Activated T-helper 1 cell treated with Interleukin-2 at 50 U/mL for 16 hours (primary cell): ENCODE data around the gene NSF.

Experiments used
- DNase-seq: peaks from one replicate; pipeline ENCODE4 v3.0.0-alpha.2; 2020; ENCODE audit warnings: low read depth

NSF gene

DNA sequence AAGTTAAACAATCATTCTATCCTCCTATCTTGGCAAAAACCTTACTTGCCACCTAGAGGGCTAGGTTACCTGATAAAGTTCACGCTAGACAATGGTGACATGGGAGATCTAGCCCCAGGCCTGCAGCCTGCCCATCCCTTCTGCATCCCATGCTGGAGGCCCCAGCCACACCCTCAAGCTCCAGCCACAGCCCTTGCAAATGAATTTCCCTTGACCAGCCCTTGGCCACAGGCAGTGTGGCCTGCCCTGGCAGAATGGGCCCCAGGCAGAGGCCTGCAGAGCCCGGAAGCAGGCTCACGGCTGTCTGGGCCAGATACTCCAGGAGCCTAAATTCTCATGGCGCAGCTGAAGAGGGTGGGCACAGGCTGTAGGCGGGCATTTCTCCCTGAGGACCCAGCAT, 213.1 kb downstream of the NSF start:
- DNase-seq = no peak

DNA sequence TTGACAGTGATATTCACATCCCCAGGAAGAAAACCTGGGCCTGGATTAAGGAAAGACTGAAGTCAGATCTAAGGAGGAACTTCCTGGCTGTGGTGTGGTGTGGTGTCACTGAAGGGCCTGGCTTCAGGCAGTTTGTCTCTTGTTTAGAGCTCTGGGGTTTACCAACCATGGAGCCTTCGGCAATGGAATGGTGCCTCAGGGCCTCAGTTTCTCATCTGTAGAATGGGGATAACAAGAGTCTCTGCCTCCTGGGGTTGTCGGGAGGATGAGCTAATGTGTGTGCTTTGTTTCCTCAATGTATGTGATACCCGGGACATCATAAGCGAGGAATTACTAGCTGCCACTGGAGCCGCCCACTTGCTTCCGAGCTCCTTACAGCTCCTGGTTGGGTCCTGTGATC, 215.3 kb downstream of the NSF start:
- DNase-seq = no peak
